ENCODE data around the gene GPRIN2. TPM values are rescaled to one million over a fixed set of nuclear protein-coding genes. Genes with fewer than 3 reads are reported as not detected.
"Not testable (repeated sequence)": the region's sequence is repeated elsewhere in the genome, so short reads cannot be mapped to it uniquely, and the experiment has no call there.

Gene GPRIN2
- total RNA-seq, 1 experiment from 2014 or later: not detected

- H3K4me1 ChIP-seq (ENCODE audit: insufficient read depth, low read length, poor library complexity, severe bottlenecking); BruUV-seq (replicated peaks); H3K36me3 ChIP-seq (ENCODE audit: insufficient read depth, low read length, poor library complexity, severe bottlenecking); H3K27me3 ChIP-seq (replicated peaks; ENCODE audit: insufficient read depth, low read depth, low read length, poor library complexity); DNase-seq (ENCODE audit: low spot score); H3K27ac ChIP-seq (ENCODE audit: low read depth, low read length, poor library complexity, severe bottlenecking); H3K9me3 ChIP-seq (ENCODE audit: low read depth, low read length, poor library complexity, severe bottlenecking); CTCF ChIA-PET; H3K4me3 ChIP-seq (ENCODE audit: low read depth, low read length, poor library complexity, severe bottlenecking); POLR2A ChIA-PET (ENCODE audit: low non-redundant PET): not testable (repeated sequence)
- intact Hi-C loops (cut with micrococcal nuclease; ENCODE audit: unreplicated experiment): loop anchor here (5.0 kb wide), 1 partner anchor 340 kb away; no protein-coding TSS in a partner anchor
These were observed 10.7 kb upstream of the GPRIN2 start for GRCh38 chr10:46567151-46567550.

- TF ChIP-seq CTCF (conservative IDR thresholded peaks at IDR 0.05; ENCODE audit: low read depth, low read length): peak; percentile 57
- CTCF ChIA-PET; H3K36me3 ChIP-seq (ENCODE audit: insufficient read depth, low read length, poor library complexity, severe bottlenecking); H3K27me3 ChIP-seq (replicated peaks; ENCODE audit: insufficient read depth, low read depth, low read length, poor library complexity); BruUV-seq (replicated peaks); H3K9me3 ChIP-seq (ENCODE audit: low read depth, low read length, poor library complexity, severe bottlenecking); H3K27ac ChIP-seq (ENCODE audit: low read depth, low read length, poor library complexity, severe bottlenecking); POLR2A ChIA-PET (ENCODE audit: low non-redundant PET); H3K4me3 ChIP-seq (ENCODE audit: low read depth, low read length, poor library complexity, severe bottlenecking); H3K4me1 ChIP-seq (ENCODE audit: insufficient read depth, low read length, poor library complexity, severe bottlenecking): not testable (repeated sequence)
- peak; percentile 58 for DNase-seq (ENCODE audit: low spot score)
- intact Hi-C loops (cut with micrococcal nuclease; ENCODE audit: unreplicated experiment): loop anchor here (5.0 kb wide), 1 partner anchor 338 kb away; no protein-coding TSS in a partner anchor
These were observed 9.3 kb upstream of the GPRIN2 start for GRCh38 chr10:46565591-46566332.

- no peak for DNase-seq (ENCODE audit: low spot score)
- CTCF ChIA-PET: no interaction called here
These were observed 4.5 kb upstream of the GPRIN2 start for GRCh38 chr10:46560952-46561351.

More at GRCh38 chr10:46560952-46561351, 4.5 kb upstream of the GPRIN2 start:
- no peaks in the 10 kb centered on the region for H3K9me3 ChIP-seq (ENCODE audit: low read depth, low read length, poor library complexity, severe bottlenecking)
- peaks cover 45% of the 10 kb centered on the region for H3K27me3 ChIP-seq (replicated peaks; ENCODE audit: insufficient read depth, low read depth, low read length, poor library complexity)
- H3K27ac ChIP-seq (ENCODE audit: low read depth, low read length, poor library complexity, severe bottlenecking): no peak overlapping the region
- POLR2A ChIA-PET (ENCODE audit: low non-redundant PET): no interaction called here
- no peaks in the 10 kb centered on the region for H3K36me3 ChIP-seq (ENCODE audit: insufficient read depth, low read length, poor library complexity, severe bottlenecking)
- H3K4me1 ChIP-seq (ENCODE audit: insufficient read depth, low read length, poor library complexity, severe bottlenecking): no peaks in the 10 kb centered on the region
- intact Hi-C loops (cut with micrococcal nuclease; ENCODE audit: unreplicated experiment): no loop called here
- BruUV-seq (replicated peaks): no TSS peak
- no peak for TF ChIP-seq EZH2 (IDR thresholded peaks at IDR 0.05; ENCODE audit: borderline replicate concordance, low read depth, low read length, poor library complexity, severe bottlenecking)
- TF ChIP-seq CTCF (conservative IDR thresholded peaks at IDR 0.05; ENCODE audit: low read depth, low read length): no peak
- H3K4me3 ChIP-seq (ENCODE audit: low read depth, low read length, poor library complexity, severe bottlenecking): no peak overlapping the region
